Right lobe of liver (tissue), 4 donors: ENCODE results near the gene CARMIL1.

Source experiments
- POLR2A ChIP-seq: fragments of 450-650 bp; IDR thresholded peaks from one replicate; pipeline ENCODE4 v1.6.1; 2017; ENCODE audit warnings: antibody characterized with exemption, mild to moderate bottlenecking
- TF ChIP-seq, protein P1 (sequence below), 4 donors: fragments of 200-600 bp in 3 of 4; fragments of 450-650 bp in 1 of 4; IDR thresholded peaks; one replicate each; pipeline versions ENCODE4 v1.5.1 to v1.8.0; 2016 to 2022; ENCODE audit warnings: antibody characterized with exemption in 4 of 4, mild to moderate bottlenecking in 2 of 4
- donor health status: DM: no; HTN: no; CAD: no.
- donor health status: DM: no; HTN: no; CAD: no.
- donor health status: DM: no; HTN: yes; CAD: no.

DNA sequence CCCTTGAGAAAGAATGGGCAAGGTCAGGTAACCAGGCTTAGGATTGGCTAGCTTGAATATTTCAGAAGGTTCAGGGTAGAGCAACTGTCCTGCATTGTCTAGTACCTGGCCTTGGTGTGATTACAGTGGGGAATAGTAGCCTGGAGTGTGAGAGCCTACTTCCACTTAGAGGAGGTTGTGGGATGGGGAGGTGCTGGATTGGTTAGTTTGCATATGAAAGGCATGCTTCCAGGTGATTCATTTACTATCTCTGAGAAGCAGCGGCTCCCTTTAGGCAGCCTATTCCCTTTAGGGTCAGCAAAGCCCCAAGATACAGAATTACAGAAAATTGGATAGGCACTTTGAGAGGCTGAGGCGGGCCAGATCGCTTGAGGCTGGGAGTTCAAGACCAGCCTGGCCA, 347.8 kb downstream of the CARMIL1 start:
- no peak for TF ChIP-seq POLR2A
- TF ChIP-seq, protein P1, sequence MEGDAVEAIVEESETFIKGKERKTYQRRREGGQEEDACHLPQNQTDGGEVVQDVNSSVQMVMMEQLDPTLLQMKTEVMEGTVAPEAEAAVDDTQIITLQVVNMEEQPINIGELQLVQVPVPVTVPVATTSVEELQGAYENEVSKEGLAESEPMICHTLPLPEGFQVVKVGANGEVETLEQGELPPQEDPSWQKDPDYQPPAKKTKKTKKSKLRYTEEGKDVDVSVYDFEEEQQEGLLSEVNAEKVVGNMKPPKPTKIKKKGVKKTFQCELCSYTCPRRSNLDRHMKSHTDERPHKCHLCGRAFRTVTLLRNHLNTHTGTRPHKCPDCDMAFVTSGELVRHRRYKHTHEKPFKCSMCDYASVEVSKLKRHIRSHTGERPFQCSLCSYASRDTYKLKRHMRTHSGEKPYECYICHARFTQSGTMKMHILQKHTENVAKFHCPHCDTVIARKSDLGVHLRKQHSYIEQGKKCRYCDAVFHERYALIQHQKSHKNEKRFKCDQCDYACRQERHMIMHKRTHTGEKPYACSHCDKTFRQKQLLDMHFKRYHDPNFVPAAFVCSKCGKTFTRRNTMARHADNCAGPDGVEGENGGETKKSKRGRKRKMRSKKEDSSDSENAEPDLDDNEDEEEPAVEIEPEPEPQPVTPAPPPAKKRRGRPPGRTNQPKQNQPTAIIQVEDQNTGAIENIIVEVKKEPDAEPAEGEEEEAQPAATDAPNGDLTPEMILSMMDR (IDR thresholded peaks at IDR 0.05): no peak
